ENCODE results near the gene OR5H14. TPM values are rescaled to one million over a fixed set of nuclear protein-coding genes. Genes with fewer than 3 reads are reported as not detected.
"Not testable (repeated sequence)": the region's sequence is repeated elsewhere in the genome, so short reads cannot be mapped to it uniquely, and the experiment has no call there.

Gene OR5H14
- under 1 TPM in 1 of 2 experiments, not detected in 1; 0.02 TPM for total RNA-seq

GRCh38 chr3:98147179-98147578, at the start of gene OR5H14:
TSS of gene OR5H14 (plus strand) at chr3:98147479. CDS start at chr3:98149386, 1,907 bp downstream.
- ATAC-seq, result no peak
- intact Hi-C loops (cut with DNase I, micrococcal nuclease), result no loop called here

GRCh38 chr3:98099848-98100247, 47.4 kb upstream of the OR5H14 start:
- no peak for ATAC-seq
- Mint-ChIP-seq H3K9me3 (ENCODE audit: low read depth) (no peaks in the 10 kb centered on the region), H3K27me3 (peaks cover 6% of the 10 kb centered on the region), H3K27ac (no peak overlapping the region), H3K4me1 (no peaks in the 10 kb centered on the region), H3K4me3 (no peak overlapping the region), H3K36me3 (ENCODE audit: low read depth) (no peaks in the 10 kb centered on the region)
- intact Hi-C loops (cut with DNase I, micrococcal nuclease), result loop anchor here in 1 of 2 experiments (10.0 kb wide), 1 partner anchor 55 kb away; no protein-coding TSS in a partner anchor
- ChIA-PET CTCF (interaction anchor here (0.6 to 0.7 kb wide), 2 partner anchors 41 to 230 kb away, joined by 3 read pairs; no protein-coding TSS in a partner anchor), POLR2A (no interaction called here)
- no peak for DNase-seq

More at GRCh38 chr3:98147179-98147578, at the start of gene OR5H14:
- H3K36me3 Mint-ChIP-seq (ENCODE audit: low read depth), result no peaks in the 10 kb centered on the region
- no peak for DNase-seq
- no peak within 1 kb of the TSS for H3K4me3 Mint-ChIP-seq
- H3K27ac Mint-ChIP-seq, result no peak within 1 kb of the TSS
- CTCF ChIA-PET, result no interaction called here
- peaks cover 6% of the 10 kb centered on the region for H3K27me3 Mint-ChIP-seq
- POLR2A ChIA-PET, result no interaction called here
- H3K9me3 Mint-ChIP-seq (ENCODE audit: low read depth), result peaks cover 5% of the 10 kb centered on the region
- H3K4me1 Mint-ChIP-seq, result no peaks in the 10 kb centered on the region

DNA sequence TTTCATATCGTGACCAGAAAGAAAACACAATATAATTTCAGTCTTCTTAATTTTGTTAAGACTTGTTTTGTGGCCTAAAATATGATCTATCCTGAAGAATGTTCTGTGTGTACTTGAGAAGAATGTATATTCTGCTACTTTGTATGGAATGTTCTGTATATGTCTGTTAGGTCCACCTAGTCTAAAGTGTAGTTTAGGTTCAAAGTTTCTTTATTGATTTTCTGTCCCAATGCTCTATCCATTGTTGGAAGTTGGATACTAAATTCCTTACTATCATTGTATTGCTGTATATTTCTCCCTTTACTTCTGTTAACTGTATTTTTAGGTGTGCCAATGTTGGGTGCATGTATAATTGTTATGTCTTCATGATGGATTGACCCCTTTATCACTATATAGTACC, 39.1 kb upstream of the OR5H14 start:
- Mint-ChIP-seq H3K27ac (no peak overlapping the region), H3K4me3 (no peak overlapping the region), H3K27me3 (peaks cover 3% of the 10 kb centered on the region), H3K4me1 (no peaks in the 10 kb centered on the region), H3K9me3 (ENCODE audit: low read depth) (peaks cover 11% of the 10 kb centered on the region), H3K36me3 (ENCODE audit: low read depth) (no peaks in the 10 kb centered on the region)
- no peak for DNase-seq
- POLR2A ChIA-PET, result no interaction called here
- CTCF ChIA-PET, result no interaction called here
- intact Hi-C loops (cut with DNase I, micrococcal nuclease), result no loop called here
- ATAC-seq, result no peak

GRCh38 chr3:98109807-98110549, 37.3 kb upstream of the OR5H14 start:
- peaks cover 2% of the 10 kb centered on the region for H3K27me3 Mint-ChIP-seq
- ChIA-PET POLR2A (no interaction called here), CTCF (no interaction called here)
- peaks cover 16% of the 10 kb centered on the region for H3K9me3 Mint-ChIP-seq (ENCODE audit: low read depth)
- H3K4me3 Mint-ChIP-seq, result no peak overlapping the region
- no peaks in the 10 kb centered on the region for H3K4me1 Mint-ChIP-seq
- intact Hi-C loops (cut with DNase I, micrococcal nuclease), result no loop called here
- no peak overlapping the region for H3K27ac Mint-ChIP-seq
- no peaks in the 10 kb centered on the region for H3K36me3 Mint-ChIP-seq (ENCODE audit: low read depth)
- ATAC-seq (no peak), DNase-seq (no peak)

GRCh38 chr3:98110550-98110908, 36.8 kb upstream of the OR5H14 start:
- ATAC-seq (no peak), DNase-seq (no peak)
- H3K4me1 Mint-ChIP-seq, result no peaks in the 10 kb centered on the region
- ChIA-PET POLR2A (no interaction called here), CTCF (no interaction called here)
- H3K4me3 Mint-ChIP-seq, result no peak overlapping the region
- intact Hi-C loops (cut with DNase I, micrococcal nuclease), result no loop called here
- H3K36me3 Mint-ChIP-seq (ENCODE audit: low read depth), result no peaks in the 10 kb centered on the region
- peaks cover 2% of the 10 kb centered on the region for H3K27me3 Mint-ChIP-seq
- H3K9me3 Mint-ChIP-seq (ENCODE audit: low read depth), result peaks cover 16% of the 10 kb centered on the region
- H3K27ac Mint-ChIP-seq, result no peak overlapping the region

DNA sequence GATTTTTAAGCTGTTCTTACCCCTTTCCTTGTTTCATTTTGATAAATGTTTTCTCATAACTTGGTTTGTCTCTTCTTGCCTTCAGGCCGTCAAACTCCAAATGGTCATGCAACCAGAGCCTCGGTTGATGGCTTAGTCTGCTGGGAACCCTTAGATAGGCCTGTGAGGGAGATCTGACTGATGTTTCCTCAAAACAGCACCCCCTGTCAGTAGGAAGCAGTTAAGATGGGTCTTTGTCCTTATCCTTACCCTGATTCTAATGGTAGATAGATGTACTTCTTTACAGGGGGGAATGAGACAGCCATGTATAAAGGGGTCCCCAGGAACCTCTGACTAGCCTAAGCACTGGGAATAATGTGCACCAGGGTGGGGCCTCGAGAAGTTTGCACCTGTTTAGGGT, 33.0 kb upstream of the OR5H14 start:
- no peak overlapping the region for H3K27ac Mint-ChIP-seq
- H3K4me1 Mint-ChIP-seq, result no peaks in the 10 kb centered on the region
- H3K36me3 Mint-ChIP-seq (ENCODE audit: low read depth), result no peaks in the 10 kb centered on the region
- peaks cover 19% of the 10 kb centered on the region for H3K9me3 Mint-ChIP-seq (ENCODE audit: low read depth)
- intact Hi-C loops (cut with DNase I, micrococcal nuclease), result no loop called here
- ChIA-PET POLR2A (no interaction called here), CTCF (no interaction called here)
- peaks cover 7% of the 10 kb centered on the region for H3K27me3 Mint-ChIP-seq
- DNase-seq (no peak), ATAC-seq (no peak)
- H3K4me3 Mint-ChIP-seq, result no peak overlapping the region

GRCh38 chr3:98115717-98116116, 31.6 kb upstream of the OR5H14 start:
- Mint-ChIP-seq H3K27ac (no peak overlapping the region), H3K36me3 (ENCODE audit: low read depth) (no peaks in the 10 kb centered on the region), H3K4me1 (no peaks in the 10 kb centered on the region), H3K27me3 (peaks cover 7% of the 10 kb centered on the region), H3K4me3 (no peak overlapping the region), H3K9me3 (ENCODE audit: low read depth) (peaks cover 16% of the 10 kb centered on the region)
- DNase-seq, result no peak
- ChIA-PET CTCF (no interaction called here), POLR2A (no interaction called here)
- intact Hi-C loops (cut with DNase I, micrococcal nuclease), result no loop called here
- ATAC-seq, result no peak

DNA sequence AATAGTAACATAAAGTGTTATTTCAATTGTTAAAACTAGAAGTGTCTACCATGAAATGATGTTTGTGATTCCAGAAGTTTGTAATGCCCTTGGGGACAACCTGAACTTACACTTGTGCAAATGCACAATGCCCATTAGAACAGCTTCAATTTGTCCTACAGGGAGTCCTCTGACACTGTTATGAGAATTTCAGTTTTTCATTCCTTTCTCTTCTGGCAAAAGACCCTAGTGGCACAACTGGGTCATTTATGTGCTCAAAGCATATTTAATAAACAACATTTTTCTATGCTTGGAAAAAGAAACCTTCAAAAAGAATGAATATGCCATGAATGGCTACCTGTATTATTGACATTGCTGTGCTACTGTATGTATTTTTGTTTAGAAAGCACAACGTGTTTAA, 16.9 kb upstream of the OR5H14 start, which contains the start of gene OR5H1:
TSS of gene OR5H1 (plus strand) at position 301 of the 400 bp plus-strand sequence. CDS start 1,977 bp downstream, outside the sequence.
- ATAC-seq, result no peak
- no peaks in the 10 kb centered on the region for H3K4me1 Mint-ChIP-seq
- no peak within 1 kb of the TSS for H3K27ac Mint-ChIP-seq
- CTCF ChIA-PET, result no interaction called here
- intact Hi-C loops (cut with DNase I, micrococcal nuclease), result no loop called here
- H3K4me3 Mint-ChIP-seq, result no peak within 1 kb of the TSS
- POLR2A ChIA-PET, result no interaction called here
- no peaks in the 10 kb centered on the region for H3K9me3 Mint-ChIP-seq (ENCODE audit: low read depth)
- H3K27me3 Mint-ChIP-seq, result no peaks in the 10 kb centered on the region
- H3K36me3 Mint-ChIP-seq (ENCODE audit: low read depth), result no peaks in the 10 kb centered on the region
- no peak for DNase-seq

DNA sequence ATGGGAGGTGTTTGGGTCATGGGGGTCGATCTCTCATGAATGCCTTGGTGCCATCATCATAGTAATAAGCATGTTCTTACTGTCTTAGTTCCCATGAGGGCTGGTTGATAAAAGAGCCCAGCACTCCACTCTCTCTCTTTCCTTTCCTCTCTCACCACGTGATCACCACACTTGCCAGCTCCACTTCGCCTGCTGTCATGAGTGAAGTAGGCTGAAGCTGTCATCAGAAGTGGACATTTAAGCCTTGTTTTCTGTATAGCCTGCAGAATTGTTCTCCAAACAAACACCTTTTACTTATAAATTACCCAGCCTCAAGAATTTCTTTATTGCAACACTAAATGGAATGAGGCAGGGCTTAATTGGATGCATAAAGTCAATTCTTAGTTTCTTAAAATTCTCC, 10.6 kb upstream of the OR5H14 start:
- DNase-seq (no peak), ATAC-seq (no peak)
- Mint-ChIP-seq H3K36me3 (ENCODE audit: low read depth) (no peaks in the 10 kb centered on the region), H3K4me1 (no peaks in the 10 kb centered on the region), H3K4me3 (no peak overlapping the region), H3K9me3 (ENCODE audit: low read depth) (no peaks in the 10 kb centered on the region), H3K27me3 (peaks cover 4% of the 10 kb centered on the region), H3K27ac (no peak overlapping the region)
- intact Hi-C loops (cut with DNase I, micrococcal nuclease), result no loop called here
- ChIA-PET POLR2A (no interaction called here), CTCF (no interaction called here)

- H3K36me3 Mint-ChIP-seq (ENCODE audit: low read depth); DNase-seq; H3K9me3 Mint-ChIP-seq (ENCODE audit: low read depth); H3K4me3 Mint-ChIP-seq; intact Hi-C loops (cut with DNase I, micrococcal nuclease); H3K4me1 Mint-ChIP-seq; H3K27ac Mint-ChIP-seq; ATAC-seq; POLR2A ChIA-PET; CTCF ChIA-PET; H3K27me3 Mint-ChIP-seq: not testable (repeated sequence)
Measured at GRCh38 chr3:98137826-98138557, 9.3 kb upstream of the OR5H14 start.

GRCh38 chr3:98140531-98140930, 6.7 kb upstream of the OR5H14 start:
- Mint-ChIP-seq H3K4me1 (no peaks in the 10 kb centered on the region), H3K36me3 (ENCODE audit: low read depth) (no peaks in the 10 kb centered on the region), H3K4me3 (no peak overlapping the region), H3K9me3 (ENCODE audit: low read depth) (no peaks in the 10 kb centered on the region), H3K27ac (no peak overlapping the region), H3K27me3 (peaks cover 7% of the 10 kb centered on the region)
- no peak for DNase-seq
- ATAC-seq, result no peak
- POLR2A ChIA-PET, result no interaction called here
- CTCF ChIA-PET, result interaction anchor here (0.6 kb wide), 1 partner anchor 41 kb away, joined by 3 read pairs; no protein-coding TSS in a partner anchor
- intact Hi-C loops (cut with DNase I, micrococcal nuclease), result loop anchor here in 1 of 2 experiments (2.0 kb wide), 1 partner anchor 42 kb away; no protein-coding TSS in a partner anchor

- Mint-ChIP-seq H3K27me3 (peaks cover 3% of the 10 kb centered on the region), H3K4me1 (no peaks in the 10 kb centered on the region), H3K4me3 (no peak overlapping the region), H3K36me3 (ENCODE audit: low read depth) (no peaks in the 10 kb centered on the region), H3K27ac (no peak overlapping the region), H3K9me3 (ENCODE audit: low read depth) (peaks cover 5% of the 10 kb centered on the region)
- POLR2A ChIA-PET, result no interaction called here
- CTCF ChIA-PET, result no interaction called here
- ATAC-seq (no peak), DNase-seq (no peak)
- intact Hi-C loops (cut with DNase I, micrococcal nuclease), result no loop called here
Measured at GRCh38 chr3:98148751-98149150, 1.5 kb downstream of the OR5H14 start.
